IPS-NIHi7 (cell line): ENCODE data around the gene ZNF879.

ENCODE experiments used
- DNase-seq: peaks from one replicate; pipeline ENCODE4 v3.0.0; 2012; ENCODE audit warnings: mixed read lengths; ENCODE audit errors: extremely low spot score

The ZNF879 gene

GRCh38 chr5:179008667-179009066 lies 14.9 kb upstream of the ZNF879 start:
- DNase-seq: no peak

DNA sequence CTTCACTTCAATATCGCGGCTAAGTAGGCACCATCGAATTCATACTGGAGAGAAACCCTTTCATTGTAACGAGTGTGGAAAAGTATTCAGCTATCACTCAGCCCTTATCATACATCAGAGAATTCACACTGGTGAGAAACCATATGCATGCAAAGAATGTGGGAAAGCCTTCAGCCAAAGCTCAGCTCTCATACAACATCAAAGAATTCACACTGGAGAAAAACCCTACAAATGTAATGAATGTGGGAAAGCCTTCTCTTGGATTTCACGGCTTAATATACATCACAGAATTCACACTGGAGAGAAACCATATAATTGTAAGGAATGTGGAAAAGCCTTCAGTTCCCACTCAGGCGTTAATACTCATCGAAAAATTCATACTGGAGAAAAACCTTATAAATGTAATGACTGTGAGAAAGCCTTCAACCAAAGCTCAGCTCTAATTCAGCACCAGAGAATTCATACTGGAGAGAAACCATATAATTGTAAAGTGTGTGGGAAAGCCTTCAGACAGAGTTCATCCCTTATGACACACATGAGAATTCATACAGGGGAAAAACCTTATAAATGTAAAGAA lies 9.5 kb downstream of the ZNF879 start:
- DNase-seq: no peak

GRCh38 chr5:179044765-179045164 lies 21.2 kb downstream of the ZNF879 start:
- DNase-seq: no peak

DNA sequence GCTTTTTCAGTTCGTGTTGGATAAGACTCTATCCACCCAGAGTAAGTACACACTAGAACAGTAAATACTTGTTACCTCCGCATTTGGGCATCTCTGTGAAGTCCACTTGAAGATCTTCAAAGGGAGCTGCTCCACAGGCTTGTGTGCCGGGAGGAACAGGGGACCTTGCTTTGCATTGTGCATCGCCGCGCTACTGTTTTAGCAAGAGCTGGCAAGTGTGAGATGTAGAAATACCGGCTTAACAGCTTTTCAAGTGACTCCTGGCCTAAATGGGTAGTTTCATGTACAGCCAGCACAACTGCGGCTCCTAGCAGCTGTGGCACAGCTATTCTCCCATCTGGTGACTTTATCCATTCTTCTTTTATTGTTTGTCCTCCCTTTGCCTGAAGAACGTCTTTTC lies 28.2 kb downstream of the ZNF879 start:
- no peak for DNase-seq

GRCh38 chr5:179054036-179054785 lies 30.6 kb downstream of the ZNF879 start:
- DNase-seq: no peak

DNA sequence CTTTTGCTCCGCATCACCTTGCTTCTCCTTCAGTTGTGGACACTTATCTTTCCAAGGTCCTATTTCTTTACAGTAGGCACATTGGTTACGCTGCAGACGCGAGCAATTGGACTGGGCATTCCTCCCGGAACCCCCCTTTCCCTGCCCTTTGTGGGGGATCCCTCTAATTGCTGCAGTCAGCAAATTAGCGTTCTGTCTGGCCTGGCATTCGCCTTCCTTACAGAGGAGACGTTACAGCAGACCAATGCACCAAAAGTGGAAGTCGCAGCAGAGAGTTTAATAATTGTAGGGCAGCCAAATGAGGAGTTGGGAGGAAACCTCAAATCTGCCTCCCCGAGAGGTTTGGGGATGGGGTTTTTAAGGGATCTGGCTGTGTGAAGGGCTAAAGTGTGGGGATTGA lies 31.3 kb downstream of the ZNF879 start:
- no peak for DNase-seq

- DNase-seq: no peak
Measured at GRCh38 chr5:179055436-179055835, 31.8 kb downstream of the ZNF879 start.

DNA sequence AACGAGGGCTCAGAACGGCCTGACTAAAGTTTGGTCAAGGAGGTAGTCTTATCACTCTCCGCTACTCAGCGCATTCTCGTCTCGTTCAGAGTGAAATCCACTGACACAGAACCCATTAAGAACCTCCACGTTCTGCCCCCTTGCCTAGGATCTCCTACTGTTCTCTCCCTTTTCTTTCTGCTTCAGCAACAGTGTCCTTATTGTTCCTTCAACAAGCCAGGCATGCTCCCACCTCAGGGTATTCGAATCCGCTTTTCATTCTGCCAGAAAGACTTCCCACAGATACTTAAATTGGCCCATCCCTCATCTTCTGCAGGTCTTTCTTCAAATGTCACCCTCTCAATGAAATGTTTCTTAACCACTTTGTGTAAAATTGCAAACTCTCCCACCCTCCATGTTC lies 32.2 kb downstream of the ZNF879 start:
- DNase-seq: no peak

GRCh38 chr5:179060116-179061008 lies 36.8 kb downstream of the ZNF879 start, which contains the start of gene ZNF354C:
Gene ZNF354C (plus strand): TSS chr5:179060373. CDS start chr5:179062069, 1,696 bp downstream.
- peak; percentile 95 for DNase-seq

GRCh38 chr5:179061025-179061424 lies 37.4 kb downstream of the ZNF879 start:
- DNase-seq: no peak

- DNase-seq: no peak
Measured at GRCh38 chr5:179065703-179066102, 42.1 kb downstream of the ZNF879 start.

DNA sequence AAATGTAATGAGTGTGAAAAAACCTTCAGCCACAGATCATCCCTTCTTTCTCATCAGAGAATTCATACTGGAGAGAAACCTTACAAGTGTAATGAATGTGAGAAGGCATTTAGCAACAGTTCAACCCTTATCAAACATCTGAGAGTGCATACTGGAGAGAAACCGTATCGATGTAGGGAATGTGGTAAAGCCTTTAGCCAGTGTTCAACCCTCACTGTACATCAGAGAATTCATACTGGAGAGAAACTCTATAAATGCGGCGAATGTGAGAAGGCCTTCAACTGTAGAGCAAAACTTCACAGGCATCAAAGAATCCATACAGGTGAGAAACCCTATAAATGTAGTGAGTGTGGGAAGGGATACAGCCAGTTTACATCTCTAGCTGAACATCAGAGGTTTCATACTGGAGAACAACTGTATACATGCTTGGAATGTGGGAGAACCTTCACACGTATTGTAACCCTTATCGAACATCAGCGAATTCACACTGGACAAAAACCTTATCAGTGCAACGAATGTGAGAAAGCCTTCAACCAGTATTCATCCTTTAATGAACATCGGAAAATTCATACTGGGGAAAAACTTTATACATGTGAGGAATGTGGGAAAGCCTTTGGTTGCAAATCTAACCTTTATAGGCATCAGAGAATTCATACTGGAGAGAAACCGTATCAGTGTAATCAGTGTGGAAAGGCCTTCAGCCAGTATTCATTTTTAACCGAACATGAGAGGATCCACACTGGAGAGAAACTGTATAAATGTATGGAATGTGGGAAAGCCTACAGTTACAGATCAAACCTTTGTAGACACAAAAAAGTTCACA lies 55.8 kb downstream of the ZNF879 start:
- no peak for DNase-seq

- no peak for DNase-seq
Measured at GRCh38 chr5:179080724-179081123, 57.1 kb downstream of the ZNF879 start.
